Caco-2 (cell line): ENCODE measurements around the gene ADD1. TPM values are rescaled to one million over a fixed set of nuclear protein-coding genes. Genes with fewer than 3 reads are reported as not detected.
A peak's percentile ranks its signal among the peaks of the same experiment; 100 is the strongest.

ENCODE experiments used
- BruUV-seq: library from RNA; stranded (reverse); fragments of 400-500 nt; replicated peaks from 2 replicates; lab custom pipeline; 2021; lab: Mats Ljungman, UMichigan
- CTCF ChIA-PET: fragments of 300-600 bp; sonication (Branson Sonifier 250); formaldehyde crosslinking; loops from one replicate; lab custom pipeline; 2022; ENCODE audit warnings: antibody characterized with exemption; lab: Charles Lee
- POLR2A ChIA-PET: fragments of 300-600 bp; sonication (Branson Sonifier 250); formaldehyde crosslinking; loops from one replicate; lab custom pipeline; 2022; ENCODE audit warnings: antibody characterized with exemption; lab: Charles Lee
- DNase-seq, 2 experiments: peaks; one replicate each; pipeline versions ENCODE4 v3.0.0 to v3.0.0-alpha.2; 2020 to 2022
- H3K27me3 ChIP-seq: replicated peaks from 2 replicates; pipeline ENCODE4 v1.6.0; 2011; ENCODE audit warnings: low read length; ENCODE audit not compliant: control insufficient read depth, insufficient read depth
- H3K36me3 ChIP-seq: 2 replicates; pipeline ENCODE4 v1.5.1; 2011; ENCODE audit warnings: low read length; ENCODE audit not compliant: control insufficient read depth, insufficient read depth
- H3K4me1 ChIP-seq: fragments of 250-450 bp; sonication (Bioruptor Pico); 2 replicates; pipeline ENCODE4 v1.5.1; 2020; ENCODE audit warnings: mild to moderate bottlenecking
- H3K4me3 ChIP-seq: 2 replicates; pipeline ENCODE4 v1.5.1; 2011; ENCODE audit warnings: low read depth, mild to moderate bottlenecking, control low read depth, low read length
- H3K9me3 ChIP-seq: fragments of 250-450 bp; sonication (Bioruptor Pico); 2 replicates; pipeline ENCODE4 v1.5.1; 2020; ENCODE audit warnings: mild to moderate bottlenecking, moderate library complexity
- H3K27ac Mint-ChIP-seq: one replicate; pipeline ENCODE4 v1.8.0; 2022; ENCODE audit warnings: mixed read lengths; ENCODE audit not compliant: unreplicated experiment
- H3K27me3 Mint-ChIP-seq: one replicate; pipeline ENCODE4 v1.8.0; 2022; ENCODE audit warnings: mixed read lengths; ENCODE audit not compliant: insufficient read depth, unreplicated experiment
- H3K36me3 Mint-ChIP-seq: one replicate; pipeline ENCODE4 v1.8.0; 2022; ENCODE audit warnings: mild to moderate bottlenecking, mixed read lengths; ENCODE audit not compliant: insufficient read depth, unreplicated experiment
- H3K4me1 Mint-ChIP-seq: one replicate; pipeline ENCODE4 v1.8.0; 2022; ENCODE audit warnings: low read depth, mixed read lengths; ENCODE audit not compliant: unreplicated experiment
- H3K4me3 Mint-ChIP-seq: one replicate; pipeline ENCODE4 v1.8.0; 2022; ENCODE audit warnings: mild to moderate bottlenecking, moderate library complexity, mixed read lengths; ENCODE audit not compliant: unreplicated experiment
- H3K9me3 Mint-ChIP-seq: one replicate; pipeline ENCODE4 v1.8.0; 2022; ENCODE audit warnings: mixed read lengths; ENCODE audit not compliant: unreplicated experiment
- CTCF ChIP-seq, 2 experiments: fragments of 200-600 bp in 1 of 2; IDR thresholded peaks; 1 replicate in 1 of 2; 2 replicates in 1 of 2; pipeline versions ENCODE4 v1.5.1 to v1.8.0; 2011 to 2022; ENCODE audit warnings: antibody characterized with exemption in 1 of 2, control low read depth in 1 of 2, inconsistent platforms in 1 of 2, low read depth in 1 of 2, low read length in 1 of 2, mild to moderate bottlenecking in 1 of 2, moderate library complexity in 1 of 2; ENCODE audit not compliant: insufficient read depth in 1 of 2, severe bottlenecking in 1 of 2, unreplicated experiment in 1 of 2
- intact Hi-C: fragments of 100-400 bp; cut with micrococcal nuclease; formaldehyde crosslinking; loops from one replicate; pipeline ENCODE4 v1.10.0; 2022; ENCODE audit not compliant: unreplicated experiment
- total RNA-seq: library from RNA; stranded (reverse); gene quantifications from 2 replicates; pipeline ENCODE4 v1.2.3, GENCODE V29; 2022

The ADD1 gene
- total RNA-seq, 1 experiment from 2014 or later: 242 TPM

GRCh38 chr4:2795300-2795892, 48.2 kb upstream of the ADD1 start:
- ChIA-PET CTCF (no interaction called here), POLR2A (no interaction called here)
- Mint-ChIP-seq H3K4me3 (no peak overlapping the region), H3K4me1 (no peaks in the 10 kb centered on the region), H3K27ac (no peak overlapping the region), H3K27me3 (no peaks in the 10 kb centered on the region), H3K36me3 (peaks cover 6% of the 10 kb centered on the region), H3K9me3 (no peaks in the 10 kb centered on the region)
- intact Hi-C loops: no loop called here
- TF ChIP-seq CTCF (IDR thresholded peaks at IDR 0.05; ENCODE audit: insufficient read depth in 1 of 2, low read depth in 1 of 2, low read length in 1 of 2, severe bottlenecking in 1 of 2, unreplicated experiment in 1 of 2): no peak
- Histone ChIP-seq H3K36me3 (no peaks in the 10 kb centered on the region), H3K27me3 (no peaks in the 10 kb centered on the region), H3K9me3 (no peaks in the 10 kb centered on the region), H3K4me3 (no peak overlapping the region), H3K4me1 (peaks cover 25% of the 10 kb centered on the region)
- BruUV-seq: no TSS peak
- peak in 1 of 2 experiments; percentile 28 for DNase-seq

- Mint-ChIP-seq H3K27ac (no peak overlapping the region), H3K36me3 (peaks cover 6% of the 10 kb centered on the region), H3K4me3 (no peak overlapping the region), H3K4me1 (no peaks in the 10 kb centered on the region), H3K27me3 (no peaks in the 10 kb centered on the region), H3K9me3 (no peaks in the 10 kb centered on the region)
- intact Hi-C loops: no loop called here
- no peaks in the 10 kb centered on the region for H3K36me3 ChIP-seq
- DNase-seq: peak in 1 of 2 experiments; percentile 26
- H3K4me1 ChIP-seq: peaks cover 28% of the 10 kb centered on the region
- no TSS peak for BruUV-seq
- POLR2A ChIA-PET: no interaction called here
- no peak overlapping the region for H3K4me3 ChIP-seq
- TF ChIP-seq CTCF (IDR thresholded peaks at IDR 0.05; ENCODE audit: insufficient read depth in 1 of 2, low read depth in 1 of 2, low read length in 1 of 2, severe bottlenecking in 1 of 2, unreplicated experiment in 1 of 2): no peak
- no peaks in the 10 kb centered on the region for H3K9me3 ChIP-seq
- no peaks in the 10 kb centered on the region for H3K27me3 ChIP-seq
- CTCF ChIA-PET: no interaction called here
Measured at GRCh38 chr4:2795893-2796848, 47.5 kb upstream of the ADD1 start.

- Mint-ChIP-seq H3K9me3 (no peaks in the 10 kb centered on the region), H3K27ac (no peak overlapping the region), H3K27me3 (no peaks in the 10 kb centered on the region), H3K36me3 (peaks cover 3% of the 10 kb centered on the region), H3K4me3 (no peak overlapping the region), H3K4me1 (no peaks in the 10 kb centered on the region)
- Histone ChIP-seq H3K9me3 (no peaks in the 10 kb centered on the region), H3K4me3 (no peak overlapping the region), H3K4me1 (peaks cover 23% of the 10 kb centered on the region), H3K36me3 (no peaks in the 10 kb centered on the region), H3K27me3 (no peaks in the 10 kb centered on the region)
- ChIA-PET CTCF (no interaction called here), POLR2A (no interaction called here)
- TF ChIP-seq CTCF (IDR thresholded peaks at IDR 0.05; ENCODE audit: insufficient read depth in 1 of 2, low read depth in 1 of 2, low read length in 1 of 2, severe bottlenecking in 1 of 2, unreplicated experiment in 1 of 2): no peak
- peak in 1 of 2 experiments; percentile 21 for DNase-seq
- intact Hi-C loops: no loop called here
- no TSS peak for BruUV-seq
Measured at GRCh38 chr4:2796849-2797544, 46.6 kb upstream of the ADD1 start.
